Epithelial cell of proximal tubule (primary cell): ENCODE results near the gene PRKN. TPM values are rescaled to one million over a fixed set of nuclear protein-coding genes. Genes with fewer than 3 reads are reported as not detected.
A peak's percentile ranks its signal among the peaks of the same experiment; 100 is the strongest.

Experiments used
- DNase-seq: peaks from one replicate; pipeline ENCODE4 v3.0.0-alpha.2; 2011; ENCODE audit warnings: low read depth
- H3K4me3 ChIP-seq: 2 replicates; pipeline ENCODE4 v1.5.1; 2011; ENCODE audit warnings: low read depth, mild to moderate bottlenecking, low read length
- total RNA-seq: library from RNA; depleted of rRNA; stranded (reverse); fragments of >200 nt; gene quantifications from 2 replicates; pipeline ENCODE4 v1.2.3, GENCODE V29; 2015
- TF ChIP-seq, protein P1 (sequence below): conservative IDR thresholded peaks from 2 replicates; pipeline ENCODE4 v1.5.1; 2012; ENCODE audit warnings: low read depth, mild to moderate bottlenecking, low read length

PRKN gene
- total RNA-seq, 1 donor from 2014 or later, result 0.58 TPM

DNA sequence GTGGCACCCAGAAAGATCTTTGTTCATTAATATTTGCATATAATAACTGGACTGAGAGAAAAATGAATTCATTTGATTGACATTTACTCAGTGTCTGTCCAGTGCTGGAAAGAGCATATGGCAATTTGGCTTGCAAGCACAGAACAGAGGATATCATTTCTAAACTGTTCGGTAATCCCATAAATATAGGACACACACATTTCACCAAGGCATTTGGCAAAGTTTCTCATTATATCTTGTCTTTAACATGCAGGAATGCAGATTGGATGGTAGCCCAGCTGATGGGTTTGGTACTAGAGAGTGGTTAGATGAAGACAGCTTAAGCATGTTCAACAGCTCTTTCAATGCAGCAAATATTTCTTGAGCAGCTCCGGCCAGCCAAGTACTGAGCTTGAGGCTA lies 259.2 kb downstream of the PRKN start:
- H3K4me3 ChIP-seq, result no peak overlapping the region
- TF ChIP-seq, protein P1, sequence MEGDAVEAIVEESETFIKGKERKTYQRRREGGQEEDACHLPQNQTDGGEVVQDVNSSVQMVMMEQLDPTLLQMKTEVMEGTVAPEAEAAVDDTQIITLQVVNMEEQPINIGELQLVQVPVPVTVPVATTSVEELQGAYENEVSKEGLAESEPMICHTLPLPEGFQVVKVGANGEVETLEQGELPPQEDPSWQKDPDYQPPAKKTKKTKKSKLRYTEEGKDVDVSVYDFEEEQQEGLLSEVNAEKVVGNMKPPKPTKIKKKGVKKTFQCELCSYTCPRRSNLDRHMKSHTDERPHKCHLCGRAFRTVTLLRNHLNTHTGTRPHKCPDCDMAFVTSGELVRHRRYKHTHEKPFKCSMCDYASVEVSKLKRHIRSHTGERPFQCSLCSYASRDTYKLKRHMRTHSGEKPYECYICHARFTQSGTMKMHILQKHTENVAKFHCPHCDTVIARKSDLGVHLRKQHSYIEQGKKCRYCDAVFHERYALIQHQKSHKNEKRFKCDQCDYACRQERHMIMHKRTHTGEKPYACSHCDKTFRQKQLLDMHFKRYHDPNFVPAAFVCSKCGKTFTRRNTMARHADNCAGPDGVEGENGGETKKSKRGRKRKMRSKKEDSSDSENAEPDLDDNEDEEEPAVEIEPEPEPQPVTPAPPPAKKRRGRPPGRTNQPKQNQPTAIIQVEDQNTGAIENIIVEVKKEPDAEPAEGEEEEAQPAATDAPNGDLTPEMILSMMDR, result no peak
- DNase-seq, result no peak

DNA sequence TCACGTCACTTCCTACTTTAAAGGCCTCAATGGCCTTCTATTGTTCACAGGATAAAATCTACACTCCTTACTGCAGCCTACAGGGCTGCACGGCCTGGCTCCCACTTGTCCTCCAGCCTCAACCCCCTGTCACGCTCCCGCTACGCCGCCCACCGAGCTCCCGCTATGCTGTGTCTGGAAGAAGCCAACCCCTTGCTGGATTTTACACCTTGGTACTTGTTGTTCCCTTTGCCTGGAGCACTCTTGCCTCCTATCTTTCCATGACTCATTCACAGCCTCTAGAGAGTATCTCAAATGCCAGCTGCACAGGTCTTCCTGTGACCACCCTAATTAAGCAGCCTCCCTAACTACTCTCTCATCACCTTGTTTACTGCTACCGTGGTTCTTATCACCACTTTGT lies 259.9 kb downstream of the PRKN start:
- H3K4me3 ChIP-seq, result no peak overlapping the region
- TF ChIP-seq, protein P1, result no peak

DNA sequence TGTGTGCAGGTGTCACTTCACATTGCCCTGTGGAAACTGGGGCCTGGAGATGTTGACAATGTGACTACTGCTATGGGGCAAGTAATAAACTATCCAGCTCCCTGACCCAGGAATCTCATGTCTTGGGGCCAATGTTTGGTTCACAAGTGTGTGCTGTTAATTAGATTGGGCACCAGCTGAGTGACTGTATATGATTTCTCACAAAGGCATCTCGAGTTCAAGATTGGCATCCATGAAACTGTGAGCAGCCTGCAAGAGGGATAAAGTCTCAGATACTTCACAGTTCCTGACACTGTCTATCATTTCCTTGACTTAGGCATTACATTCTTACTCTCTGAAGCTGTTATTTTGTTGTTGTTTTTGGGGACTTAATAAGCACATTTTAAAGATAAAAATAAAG lies 264.0 kb downstream of the PRKN start:
- DNase-seq, result no peak
- TF ChIP-seq, protein P1, result no peak
- H3K4me3 ChIP-seq, result no peak overlapping the region

More for the DNA sequence above, 259.9 kb downstream of the PRKN start:
- no peak for DNase-seq

DNA sequence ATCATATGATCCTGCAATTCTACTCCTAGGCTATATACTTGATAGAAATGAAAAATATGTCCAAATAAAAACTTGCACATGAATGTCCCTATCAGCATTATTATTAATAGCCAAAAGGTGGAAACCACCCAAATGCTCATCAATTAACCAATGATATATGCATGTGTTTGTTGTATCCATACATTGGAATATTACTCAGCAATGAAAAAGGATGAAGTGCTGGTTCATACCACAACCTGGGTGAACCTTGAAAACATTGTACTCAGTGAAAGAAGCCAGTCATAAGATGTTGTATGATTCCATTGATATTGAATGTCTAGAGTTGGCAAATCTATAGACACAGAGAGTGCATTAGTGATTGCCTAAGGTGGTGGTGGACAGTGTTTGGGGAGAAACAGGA lies 267.6 kb downstream of the PRKN start:
- DNase-seq, result no peak
- H3K4me3 ChIP-seq, result no peak overlapping the region
- TF ChIP-seq, protein P1, result no peak

DNA sequence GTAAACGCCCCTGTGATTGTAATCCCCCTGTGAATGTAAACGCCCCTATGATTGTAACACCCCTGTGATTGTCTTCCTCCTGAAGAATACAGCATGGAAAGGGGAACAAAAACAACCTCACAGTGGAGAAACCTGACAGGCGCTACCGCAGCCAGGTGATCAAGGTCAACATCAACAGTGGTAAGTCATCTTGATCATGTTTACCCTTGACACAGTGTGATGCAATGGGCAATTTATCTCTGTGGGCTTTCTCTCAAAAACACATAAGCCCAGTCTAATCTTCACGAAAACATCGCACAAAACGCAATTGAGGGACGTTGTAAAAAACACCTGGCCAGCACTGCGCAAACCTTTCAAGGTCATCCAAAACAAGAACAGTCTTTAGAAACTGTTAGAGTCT lies 277.2 kb downstream of the PRKN start:
- TF ChIP-seq, protein P1, result no peak
- DNase-seq, result no peak

DNA sequence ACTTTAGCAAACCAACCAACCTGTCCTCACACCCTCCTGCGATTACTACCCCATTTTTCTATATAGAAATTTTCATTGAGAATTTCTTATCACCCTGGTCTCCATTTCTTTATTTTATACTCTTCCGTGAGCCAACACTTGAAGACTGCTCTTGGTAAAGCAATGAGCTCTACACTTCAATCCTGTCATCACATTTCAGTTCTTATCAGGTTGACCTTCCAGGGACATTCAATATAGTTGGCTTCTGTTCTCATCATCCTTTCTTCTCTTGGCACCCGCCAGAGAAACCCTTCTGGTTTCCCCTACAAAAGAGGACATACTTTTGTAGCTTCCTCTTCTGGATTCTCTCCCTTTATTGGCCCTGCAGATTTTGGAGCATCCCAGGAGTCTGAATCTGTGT lies 279.3 kb downstream of the PRKN start:
- DNase-seq, result no peak
- H3K4me3 ChIP-seq, result no peak overlapping the region
- TF ChIP-seq, protein P1, result no peak

More for the DNA sequence above, 277.2 kb downstream of the PRKN start:
- H3K4me3 ChIP-seq, result no peak overlapping the region

DNA sequence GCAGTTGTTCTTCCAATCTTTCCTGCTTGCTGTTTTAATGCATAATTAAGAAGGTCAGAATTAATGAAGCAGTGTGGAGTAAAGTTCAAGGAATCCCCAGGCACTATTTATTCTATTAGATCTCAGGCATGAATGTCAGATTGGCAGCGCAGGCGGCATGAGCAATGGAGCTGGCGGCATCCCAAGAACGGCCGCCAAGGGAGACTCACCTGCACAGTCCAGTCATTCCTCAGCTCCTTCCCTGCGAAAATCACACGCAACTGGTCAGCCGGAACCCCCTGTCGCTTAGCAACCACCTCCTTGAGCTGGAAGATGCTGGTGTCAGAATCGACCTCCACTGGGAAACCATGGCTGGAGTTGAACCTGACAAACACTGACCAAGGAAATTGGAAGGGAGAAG lies 284.5 kb downstream of the PRKN start:
- TF ChIP-seq, protein P1, result no peak
- peak; percentile 55 for DNase-seq
- no peak overlapping the region for H3K4me3 ChIP-seq
